ENCODE results near the gene ANKRD55.

DNA sequence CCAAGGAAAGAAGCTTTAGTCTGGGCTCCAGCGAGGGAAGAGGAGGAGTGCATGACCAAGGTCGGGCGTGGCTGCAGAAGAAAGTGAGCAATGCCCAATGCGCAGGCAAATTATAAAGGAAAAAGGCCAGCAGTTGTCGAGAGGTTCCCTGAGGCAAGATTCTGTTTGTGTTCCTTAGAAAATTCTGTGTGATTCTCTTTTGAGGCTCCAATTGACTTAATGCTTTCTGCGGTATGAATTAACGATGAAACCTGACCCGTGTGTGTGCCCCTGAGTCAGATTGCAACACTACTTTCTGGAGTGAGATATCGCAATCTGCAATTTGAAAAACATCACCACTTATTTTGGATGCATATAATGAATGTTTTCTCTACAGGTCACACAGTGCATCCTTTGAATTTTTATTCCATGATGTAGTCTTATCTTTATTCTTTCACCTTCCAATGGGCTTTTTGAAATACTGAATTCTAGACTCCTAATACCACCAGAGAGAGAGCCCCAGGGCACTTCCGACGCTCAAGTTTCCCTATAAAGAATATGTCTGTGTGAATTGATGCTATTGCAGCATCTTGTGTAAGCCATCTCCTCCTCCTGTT is 120.5 kb downstream of the ANKRD55 start:
- TF ChIP-seq CTCF (conservative IDR thresholded peaks at IDR 0.05; ENCODE audit: low read depth, low read length) (no peak), EZH2 (IDR thresholded peaks at IDR 0.05; ENCODE audit: low read length, unreplicated experiment) (no peak)
